ENCODE measurements around the gene TPSD1. TPM values are rescaled to one million over a fixed set of nuclear protein-coding genes. Genes with fewer than 3 reads are reported as not detected.

Gene TPSD1
- total and polyA plus RNA-seq, 2 experiments from 2014 or later: not detected

GRCh38 chr16:1216296-1216619 lies 39.6 kb upstream of the TPSD1 start:
- no peak overlapping the region for H3K4me3 ChIP-seq
- H3K9me2 ChIP-seq (replicated peaks; ENCODE audit: insufficient read depth): no peaks in the 10 kb centered on the region
- no peaks in the 10 kb centered on the region for H3K4me1 ChIP-seq (ENCODE audit: insufficient read depth)
- no peaks in the 10 kb centered on the region for H3K79me2 ChIP-seq
- H2AFZ ChIP-seq: no peak overlapping the region
- TF ChIP-seq CTCF (IDR thresholded peaks at IDR 0.05; ENCODE audit: poor library complexity): no peak
- no peak for TF ChIP-seq EZH2phosphoT487 (IDR thresholded peaks at IDR 0.05; ENCODE audit: low read depth, severe bottlenecking, unreplicated experiment)
- no peak for TF ChIP-seq EZH2 (IDR thresholded peaks at IDR 0.05; ENCODE audit: borderline replicate concordance)
- WGBS (ENCODE audit: low lambda C conversion rate, missing lambda C conversion rate): 94% methylated on average over 12 of the region's 12 CpGs
- H3K4me2 ChIP-seq: no peak overlapping the region
- no peaks in the 10 kb centered on the region for H3K36me3 ChIP-seq (replicated peaks; ENCODE audit: insufficient read depth, low read depth)
- H3K9me3 ChIP-seq (ENCODE audit: low read depth): no peaks in the 10 kb centered on the region
- H3K27ac ChIP-seq: no peak overlapping the region
- H4K20me1 ChIP-seq (ENCODE audit: insufficient read depth, poor library complexity, severe bottlenecking): no peaks in the 10 kb centered on the region
- no peak for DNase-seq (ENCODE audit: low spot score)
- no peaks in the 10 kb centered on the region for H3K27me3 ChIP-seq

- TF ChIP-seq EZH2phosphoT487 (IDR thresholded peaks at IDR 0.05; ENCODE audit: low read depth, severe bottlenecking, unreplicated experiment) (no peak), CTCF (IDR thresholded peaks at IDR 0.05; ENCODE audit: poor library complexity) (no peak), EZH2 (IDR thresholded peaks at IDR 0.05; ENCODE audit: borderline replicate concordance) (no peak)
- Histone ChIP-seq H3K27ac (no peak overlapping the region), H4K20me1 (ENCODE audit: insufficient read depth, poor library complexity, severe bottlenecking) (no peaks in the 10 kb centered on the region), H2AFZ (no peak overlapping the region), H3K9me2 (replicated peaks; ENCODE audit: insufficient read depth) (no peaks in the 10 kb centered on the region), H3K27me3 (no peaks in the 10 kb centered on the region), H3K4me3 (no peak overlapping the region), H3K4me1 (ENCODE audit: insufficient read depth) (no peaks in the 10 kb centered on the region), H3K79me2 (no peaks in the 10 kb centered on the region), H3K9me3 (ENCODE audit: low read depth) (no peaks in the 10 kb centered on the region), H3K4me2 (no peak overlapping the region), H3K36me3 (replicated peaks; ENCODE audit: insufficient read depth, low read depth) (no peaks in the 10 kb centered on the region)
- DNase-seq (ENCODE audit: low spot score): no peak
- 94% methylated on average over 31 of the region's 32 CpGs for WGBS (ENCODE audit: low lambda C conversion rate, missing lambda C conversion rate)
Observed at GRCh38 chr16:1216681-1217400, 39.0 kb upstream of the TPSD1 start.

- WGBS (ENCODE audit: low lambda C conversion rate, missing lambda C conversion rate): 90% methylated on average over 20 of the region's 24 CpGs
- Histone ChIP-seq H3K9me3 (ENCODE audit: low read depth) (no peaks in the 10 kb centered on the region), H3K36me3 (replicated peaks; ENCODE audit: insufficient read depth, low read depth) (no peaks in the 10 kb centered on the region), H3K4me1 (ENCODE audit: insufficient read depth) (no peaks in the 10 kb centered on the region), H3K4me2 (no peak overlapping the region), H3K27ac (no peak overlapping the region), H3K79me2 (no peaks in the 10 kb centered on the region), H3K9me2 (replicated peaks; ENCODE audit: insufficient read depth) (no peaks in the 10 kb centered on the region), H3K4me3 (no peak overlapping the region), H3K27me3 (no peaks in the 10 kb centered on the region), H4K20me1 (ENCODE audit: insufficient read depth, poor library complexity, severe bottlenecking) (no peaks in the 10 kb centered on the region), H2AFZ (no peak overlapping the region)
- TF ChIP-seq EZH2 (IDR thresholded peaks at IDR 0.05; ENCODE audit: borderline replicate concordance): no peak
- TF ChIP-seq CTCF (IDR thresholded peaks at IDR 0.05; ENCODE audit: poor library complexity): no peak
- no peak for TF ChIP-seq EZH2phosphoT487 (IDR thresholded peaks at IDR 0.05; ENCODE audit: low read depth, severe bottlenecking, unreplicated experiment)
- no peak for DNase-seq (ENCODE audit: low spot score)
Observed at GRCh38 chr16:1217526-1217925, 38.3 kb upstream of the TPSD1 start.
